H9 (cell line): Measurements from ENCODE around the gene ACTL7B. TPM values are rescaled to one million over a fixed set of nuclear protein-coding genes. Genes with fewer than 3 reads are reported as not detected.
"Not testable (repeated sequence)": the region's sequence is repeated elsewhere in the genome, so short reads cannot be mapped to it uniquely, and the experiment has no call there.

Experiments used
- DNase-seq: peaks from one replicate; pipeline ENCODE4 v3.0.0-alpha.2; 2017
- H2AFZ ChIP-seq: one replicate; pipeline ENCODE4 v1.6.1; 2013; ENCODE audit warnings: mild to moderate bottlenecking, low read length, control low read depth, moderate library complexity
- H2AK5ac ChIP-seq: 2 replicates; pipeline ENCODE4 v1.6.1; 2013; ENCODE audit warnings: low read length, control low read depth, mixed read lengths; ENCODE audit not compliant: insufficient read length
- H2BK120ac ChIP-seq: one replicate; pipeline ENCODE4 v1.6.1; 2013; ENCODE audit warnings: low read depth, mild to moderate bottlenecking, low read length, control low read depth, inconsistent platforms; ENCODE audit not compliant: poor library complexity, severe bottlenecking
- H2BK12ac ChIP-seq: 2 replicates; pipeline ENCODE4 v1.6.1; 2013; ENCODE audit warnings: low read length, control low read depth, mixed read lengths, low read depth; ENCODE audit not compliant: insufficient read length
- H2BK15ac ChIP-seq: 2 replicates; pipeline ENCODE4 v1.6.1; 2013; ENCODE audit warnings: low read depth, low read length, control low read depth
- H2BK20ac ChIP-seq: one replicate; pipeline ENCODE4 v1.6.1; 2013; ENCODE audit warnings: low read depth, mild to moderate bottlenecking, low read length, control low read depth, inconsistent platforms; ENCODE audit not compliant: poor library complexity, severe bottlenecking
- H2BK5ac ChIP-seq: 2 replicates; pipeline ENCODE4 v1.6.1; 2013; ENCODE audit warnings: low read length, control low read depth, mixed read lengths; ENCODE audit not compliant: insufficient read length
- H3K14ac ChIP-seq: 2 replicates; pipeline ENCODE4 v1.6.1; 2013; ENCODE audit warnings: low read length, control low read depth; ENCODE audit not compliant: insufficient read depth
- H3K18ac ChIP-seq: 2 replicates; pipeline ENCODE4 v1.6.1; 2013; ENCODE audit warnings: low read depth, mild to moderate bottlenecking, mixed read lengths, low read length, control low read depth; ENCODE audit not compliant: insufficient read length
- H3K23ac ChIP-seq: 2 replicates; pipeline ENCODE4 v1.6.1; 2013; ENCODE audit warnings: low read length, control low read depth, mixed read lengths, low read depth; ENCODE audit not compliant: insufficient read length
- H3K23me2 ChIP-seq: 2 replicates; pipeline ENCODE4 v1.6.1; 2013; ENCODE audit warnings: low read depth, mild to moderate bottlenecking, mixed read lengths, low read length, control low read depth; ENCODE audit not compliant: insufficient read length, poor library complexity, severe bottlenecking
- H3K27ac ChIP-seq: 2 replicates; pipeline ENCODE4 v1.5.1; 2013; ENCODE audit warnings: low read length, control low read depth, mixed read lengths, low read depth; ENCODE audit not compliant: insufficient read length
- H3K27me3 ChIP-seq: 2 replicates; pipeline ENCODE4 v1.6.1; 2013; ENCODE audit warnings: low read length, control low read depth, inconsistent platforms; ENCODE audit not compliant: insufficient read depth
- H3K4ac ChIP-seq: 2 replicates; pipeline ENCODE4 v1.6.1; 2013; ENCODE audit warnings: low read depth, mild to moderate bottlenecking, control low read depth, inconsistent platforms, low read length, moderate library complexity
- H3K4me1 ChIP-seq: 2 replicates; pipeline ENCODE4 v1.6.1; 2013; ENCODE audit warnings: low read length, control low read depth, inconsistent platforms; ENCODE audit not compliant: insufficient read depth
- H3K4me2 ChIP-seq: 2 replicates; pipeline ENCODE4 v1.6.1; 2013; ENCODE audit warnings: low read length, control low read depth, mixed read lengths; ENCODE audit not compliant: insufficient read length, insufficient read depth
- H3K56ac ChIP-seq: 2 replicates; pipeline ENCODE4 v1.6.1; 2013; ENCODE audit warnings: low read depth, mild to moderate bottlenecking, mixed read lengths, low read length, control low read depth; ENCODE audit not compliant: insufficient read length
- H3K79me1 ChIP-seq: 2 replicates; pipeline ENCODE4 v1.6.1; 2013; ENCODE audit warnings: low read depth, mild to moderate bottlenecking, moderate library complexity, low read length, control low read depth, inconsistent platforms; ENCODE audit not compliant: insufficient read depth, poor library complexity, severe bottlenecking
- H3K79me2 ChIP-seq: 2 replicates; pipeline ENCODE4 v1.6.1; 2013; ENCODE audit warnings: low read length, control low read depth, inconsistent platforms; ENCODE audit not compliant: insufficient read depth
- H3K9ac ChIP-seq: 2 replicates; pipeline ENCODE4 v1.6.1; 2013; ENCODE audit warnings: low read length, control low read depth, mixed read lengths; ENCODE audit not compliant: insufficient read length; ENCODE audit errors: extremely low read depth
- H3K9me3 ChIP-seq: one replicate; pipeline ENCODE4 v1.6.1; 2013; ENCODE audit warnings: low read depth, low read length, inconsistent platforms; ENCODE audit not compliant: control insufficient read depth
- H3T11ph ChIP-seq: one replicate; pipeline ENCODE4 v1.6.1; 2013; ENCODE audit warnings: mild to moderate bottlenecking, low read length, control low read depth, inconsistent platforms
- H4K20me1 ChIP-seq: one replicate; pipeline ENCODE4 v1.6.1; 2013; ENCODE audit not compliant: control insufficient read depth, insufficient read length, insufficient read depth
- H4K5ac ChIP-seq: 2 replicates; pipeline ENCODE4 v1.6.1; 2013; ENCODE audit warnings: low read depth, mild to moderate bottlenecking, mixed read lengths, low read length, control low read depth; ENCODE audit not compliant: insufficient read length
- H4K8ac ChIP-seq: replicated peaks from 2 replicates; pipeline ENCODE4 v1.6.1; 2013; ENCODE audit warnings: low read length, control low read depth, mixed read lengths, low read depth; ENCODE audit not compliant: insufficient read length
- H4K91ac ChIP-seq: 2 replicates; pipeline ENCODE4 v1.6.1; 2013; ENCODE audit warnings: low read depth, mild to moderate bottlenecking, moderate library complexity, mixed read lengths, low read length, control low read depth; ENCODE audit not compliant: insufficient read length
- H3K27ac Mint-ChIP-seq, 3 experiments: 2 replicates in 2 of 3; 3 replicates in 1 of 3; pipeline ENCODE4 v1.8.0; 2020 to 2021; ENCODE audit warnings: mixed read lengths in 3 of 3, mild to moderate bottlenecking in 1 of 3, moderate library complexity in 1 of 3
- H3K27me3 Mint-ChIP-seq: 2 replicates; pipeline ENCODE4 v1.8.0; 2021; ENCODE audit warnings: low read depth, mild to moderate bottlenecking, moderate library complexity, mixed read lengths
- H3K36me3 Mint-ChIP-seq, 3 experiments: 2 replicates in 2 of 3; 3 replicates in 1 of 3; pipeline ENCODE4 v1.8.0; 2020 to 2021; ENCODE audit warnings: low read depth in 3 of 3, mixed read lengths in 3 of 3; ENCODE audit not compliant: insufficient read depth in 1 of 3
- H3K4me1 Mint-ChIP-seq, 2 experiments: 2 replicates each; pipeline ENCODE4 v1.8.0; 2020; ENCODE audit warnings: mixed read lengths in 2 of 2
- H3K4me3 Mint-ChIP-seq, 2 experiments: 2 replicates in 1 of 2; 3 replicates in 1 of 2; pipeline ENCODE4 v1.8.0; 2020 to 2021; ENCODE audit warnings: mild to moderate bottlenecking in 2 of 2, mixed read lengths in 2 of 2, moderate library complexity in 1 of 2
- H3K9me3 Mint-ChIP-seq, 2 experiments: 2 replicates in 1 of 2; 3 replicates in 1 of 2; pipeline ENCODE4 v1.8.0; 2020; ENCODE audit warnings: mild to moderate bottlenecking in 2 of 2, mixed read lengths in 2 of 2, moderate library complexity in 1 of 2
- CTCF ChIP-seq: fragments of 200-600 bp; sonication (generic); conservative IDR thresholded peaks from 3 replicates; pipeline ENCODE4 v1.8.0; 2021; ENCODE audit warnings: antibody characterized with exemption, mild to moderate bottlenecking
- WGBS: extraction: QIAGEN DNeasy Blood & Tissue Kit; methylation state at CpG from one replicate; pipeline ENCODE4 v1.1.7; 2013; ENCODE audit warnings: missing lambda C conversion rate, low lambda C conversion rate, mixed read lengths; ENCODE audit not compliant: insufficient read length; ENCODE audit errors: extremely low coverage; 5-methylcytosine and 5-hydroxymethylcytosine counted together
- total RNA-seq: library from RNA; stranded (reverse); gene quantifications from 2 replicates; pipeline ENCODE4 v1.2.1, GENCODE V29; 2021

The ACTL7B gene
- total RNA-seq, 1 experiment from 2014 or later: 0.09 TPM

- Histone ChIP-seq H3K4ac (no peak overlapping the region), H2BK15ac (no peak overlapping the region), H2AK5ac (no peak overlapping the region), H3K23me2 (no peaks in the 10 kb centered on the region), H3K4me2 (no peak overlapping the region), H3K9ac (no peak overlapping the region), H3K23ac (no peak overlapping the region), H4K91ac (no peak overlapping the region), H4K20me1 (no peaks in the 10 kb centered on the region), H3K27me3 (no peaks in the 10 kb centered on the region), H3K4me1 (no peaks in the 10 kb centered on the region), H3T11ph (no peak overlapping the region), H3K79me1 (no peaks in the 10 kb centered on the region), H2BK5ac (no peak overlapping the region), H4K8ac (no peak overlapping the region), H3K79me2 (no peaks in the 10 kb centered on the region), H3K14ac (no peak overlapping the region), H3K56ac (no peak overlapping the region), H2BK12ac (no peak overlapping the region), H3K9me3 (no peaks in the 10 kb centered on the region), H2BK20ac (no peak overlapping the region), H2AFZ (no peak overlapping the region), H4K5ac (no peak overlapping the region), H3K18ac (no peak overlapping the region), H2BK120ac (no peak overlapping the region), H3K27ac (no peak overlapping the region)
- Mint-ChIP-seq H3K4me3 (no peak overlapping the region; a peak in 1 of 5 replicates), H3K9me3 (peaks cover 3 to 4% of the 10 kb centered on the region in 2 experiments; a peak in 2 of 5 replicates), H3K36me3 (no peaks in the 10 kb centered on the region), H3K27me3 (peaks cover 3% of the 10 kb centered on the region), H3K4me1 (peaks cover 4 to 8% of the 10 kb centered on the region in 2 experiments), H3K27ac (no peak overlapping the region)
- TF ChIP-seq CTCF: no peak
- DNase-seq: no peak
- no CpG with 5 or more reads among the region's 16 CpGs for WGBS
Observed at GRCh38 chr9:108842610-108843295, 13.0 kb downstream of the ACTL7B start.

- not testable (repeated sequence) for H3K36me3 Mint-ChIP-seq, H4K91ac ChIP-seq, H2BK20ac ChIP-seq, H4K5ac ChIP-seq, H3K14ac ChIP-seq, H3K18ac ChIP-seq, DNase-seq, H3K23me2 ChIP-seq, H3K56ac ChIP-seq, H3K79me1 ChIP-seq, H2BK15ac ChIP-seq, H3K27me3 ChIP-seq, H3K27ac Mint-ChIP-seq, H4K20me1 ChIP-seq, H3T11ph ChIP-seq, H3K27ac ChIP-seq, H3K4ac ChIP-seq, H3K9me3 Mint-ChIP-seq, H2AFZ ChIP-seq, H2BK120ac ChIP-seq, H3K79me2 ChIP-seq, H3K4me1 ChIP-seq, H4K8ac ChIP-seq, H2BK12ac ChIP-seq, H3K4me2 ChIP-seq, H2AK5ac ChIP-seq, H3K27me3 Mint-ChIP-seq, H3K9me3 ChIP-seq, H3K4me3 Mint-ChIP-seq, H2BK5ac ChIP-seq, H3K9ac ChIP-seq, H3K23ac ChIP-seq
- H3K4me1 Mint-ChIP-seq: peaks cover 21 to 27% of the 10 kb centered on the region in 2 experiments
- WGBS: no CpG with 5 or more reads among the region's 5 CpGs
Observed at GRCh38 chr9:108839561-108839960, 16.2 kb downstream of the ACTL7B start.
